Stimulated activated CD8-positive, alpha-beta memory T cell treated with anti-CD3 and anti-CD28 coated beads, Interleukin-7, amount 100 ng/mL, for 4 hours (primary cell): ENCODE measurements around the gene TAC4.
"Not testable (repeated sequence)": the region's sequence is repeated elsewhere in the genome, so short reads cannot be mapped to it uniquely, and the experiment has no call there.

ENCODE experiments used
- DNase-seq, 2 donors: peaks; one replicate each; pipeline ENCODE4 v3.0.0-alpha.2; 2020; ENCODE audit warnings: low read depth in 2 of 2

TAC4 gene

DNA sequence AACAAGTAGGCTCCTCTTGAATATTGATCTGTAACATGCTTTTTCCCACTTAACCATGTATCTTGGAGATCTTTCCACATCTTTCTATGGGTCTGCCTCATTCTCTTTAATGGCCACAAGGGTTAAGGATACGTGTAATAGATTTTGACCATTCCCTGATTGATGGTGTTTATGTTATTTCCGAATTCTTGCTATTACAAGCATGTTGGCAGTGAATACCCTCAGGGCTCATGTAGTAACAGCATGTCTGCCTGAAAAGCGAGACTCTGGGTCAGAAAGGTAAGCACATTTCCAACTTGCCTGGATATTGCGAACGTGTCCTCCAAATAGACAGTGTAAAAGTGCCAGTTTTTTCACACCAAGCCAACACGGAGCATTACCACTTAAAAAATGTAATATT is 5.0 kb downstream of the TAC4 start:
- DNase-seq: no peak

DNA sequence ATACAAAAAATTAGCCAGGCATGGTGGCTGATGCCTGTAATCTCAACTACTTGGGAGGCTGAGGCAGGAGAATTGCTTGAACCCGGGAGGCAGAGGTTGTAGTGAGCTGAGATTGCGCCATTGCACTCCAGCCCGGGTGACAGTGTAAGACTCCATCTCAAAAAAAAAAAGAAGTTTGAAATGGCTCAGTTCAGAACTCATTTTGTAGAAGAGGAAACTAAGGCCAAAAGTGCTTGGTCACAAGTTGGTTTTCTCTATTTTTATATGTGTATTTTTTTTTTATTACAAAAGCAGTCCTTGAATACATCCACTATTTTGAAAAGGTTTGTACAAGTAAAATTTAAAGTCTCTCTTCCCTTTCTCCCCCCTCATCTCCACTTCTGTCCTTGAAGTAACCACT is 5.5 kb downstream of the TAC4 start:
- DNase-seq: no peak

DNA sequence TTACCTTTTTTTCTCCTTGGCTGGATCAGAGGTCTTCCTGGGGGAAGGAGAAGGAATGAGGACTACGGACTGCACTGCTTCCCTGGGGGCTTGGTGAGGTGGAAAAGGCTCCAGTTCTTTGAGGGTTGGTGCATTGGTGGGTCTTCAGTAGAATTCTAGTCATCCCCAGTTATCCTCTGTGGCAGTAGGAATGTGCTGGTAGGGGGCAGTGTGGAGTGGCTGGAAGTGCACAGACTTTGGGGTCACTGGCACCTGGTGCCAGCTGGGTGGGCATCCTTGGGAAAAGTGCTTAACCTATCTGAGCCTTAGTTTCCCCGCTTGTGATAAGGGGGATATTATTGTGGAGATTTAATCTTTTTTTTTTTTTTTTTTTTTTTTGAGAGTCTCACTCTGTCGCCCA is 6.3 kb downstream of the TAC4 start:
- DNase-seq: no peak

DNA sequence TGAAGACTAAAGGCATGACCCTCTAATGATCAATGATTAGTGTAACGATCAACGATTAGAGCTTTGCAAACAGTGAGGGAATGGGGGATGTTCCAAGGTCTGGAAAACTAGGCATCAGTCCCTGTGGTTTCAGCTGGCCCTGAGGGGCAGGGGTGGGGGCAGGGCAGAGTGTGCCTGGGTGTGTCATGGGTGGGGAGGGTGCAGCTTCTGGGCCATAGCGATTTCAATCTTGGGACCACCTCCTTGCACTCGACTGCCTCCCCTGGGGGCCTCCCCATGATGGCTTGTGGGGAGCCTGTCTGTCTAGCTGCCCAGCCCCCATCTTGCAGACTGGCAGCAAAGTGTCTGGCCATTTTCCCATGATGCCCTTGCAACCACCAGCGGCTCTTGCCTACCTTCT is 8.4 kb downstream of the TAC4 start:
- no peak for DNase-seq

DNA sequence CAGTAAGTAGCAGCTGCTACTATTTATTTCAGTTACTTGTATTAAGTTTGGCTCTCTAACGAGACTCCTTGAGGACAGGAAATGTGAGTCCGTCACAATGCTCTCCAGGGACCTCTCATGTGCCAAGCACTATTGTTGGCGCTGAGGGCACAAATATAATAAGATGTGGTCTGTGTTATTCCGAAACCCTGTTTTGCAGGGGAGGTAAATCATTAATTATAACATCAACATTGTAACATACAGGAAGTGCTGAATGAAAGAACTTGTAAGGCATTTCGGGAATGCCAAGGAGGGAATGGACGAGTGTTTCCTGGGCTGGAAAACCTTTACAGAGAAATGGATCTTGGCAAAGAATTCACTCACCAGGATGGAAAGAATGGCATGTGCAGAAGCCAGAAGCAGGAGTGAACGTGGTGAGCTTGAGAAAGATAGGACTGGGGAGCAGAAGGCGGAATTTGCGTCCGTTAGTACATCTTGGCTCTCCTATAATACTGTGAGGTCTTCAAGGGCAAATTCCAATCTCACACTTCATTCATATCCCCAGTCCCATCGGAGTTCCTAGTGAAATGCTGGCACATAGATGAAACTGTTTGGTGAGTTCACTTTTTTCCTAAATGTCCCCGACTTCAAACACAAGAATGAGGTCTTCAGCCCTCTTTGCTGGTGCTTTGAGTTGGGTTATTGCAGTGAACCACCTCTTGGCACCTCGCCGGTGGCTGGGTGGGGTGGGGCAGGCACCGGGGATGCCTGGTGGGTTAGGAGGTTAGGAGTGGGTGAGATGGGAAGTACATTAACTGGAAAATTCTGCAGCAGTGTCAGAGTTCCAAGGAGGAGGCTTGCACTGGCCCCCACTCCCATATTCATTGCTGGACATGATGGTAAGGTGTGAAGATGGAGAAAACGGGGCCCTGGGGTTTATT is 11.5 kb downstream of the TAC4 start:
- DNase-seq: no peak

DNA sequence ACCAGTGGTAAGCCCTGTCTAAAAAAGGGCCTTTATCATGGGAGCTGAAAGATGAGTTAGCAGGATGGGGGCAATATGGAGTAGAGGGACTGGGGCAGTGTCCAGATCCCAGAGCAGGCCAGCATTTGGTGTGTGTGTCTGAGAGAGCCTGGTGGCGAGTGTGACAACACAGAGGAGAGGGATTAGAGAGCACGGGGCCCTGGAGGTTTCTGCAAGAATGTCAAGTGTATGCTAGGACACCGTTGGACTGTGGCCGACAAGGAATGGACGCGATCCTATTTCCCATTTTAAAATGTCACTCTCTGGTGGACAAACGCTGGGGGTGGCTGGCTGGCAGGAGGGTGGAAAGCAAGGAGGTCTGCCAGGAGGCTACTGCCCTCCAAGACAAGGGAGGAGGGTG is 12.4 kb downstream of the TAC4 start:
- no peak for DNase-seq

DNA sequence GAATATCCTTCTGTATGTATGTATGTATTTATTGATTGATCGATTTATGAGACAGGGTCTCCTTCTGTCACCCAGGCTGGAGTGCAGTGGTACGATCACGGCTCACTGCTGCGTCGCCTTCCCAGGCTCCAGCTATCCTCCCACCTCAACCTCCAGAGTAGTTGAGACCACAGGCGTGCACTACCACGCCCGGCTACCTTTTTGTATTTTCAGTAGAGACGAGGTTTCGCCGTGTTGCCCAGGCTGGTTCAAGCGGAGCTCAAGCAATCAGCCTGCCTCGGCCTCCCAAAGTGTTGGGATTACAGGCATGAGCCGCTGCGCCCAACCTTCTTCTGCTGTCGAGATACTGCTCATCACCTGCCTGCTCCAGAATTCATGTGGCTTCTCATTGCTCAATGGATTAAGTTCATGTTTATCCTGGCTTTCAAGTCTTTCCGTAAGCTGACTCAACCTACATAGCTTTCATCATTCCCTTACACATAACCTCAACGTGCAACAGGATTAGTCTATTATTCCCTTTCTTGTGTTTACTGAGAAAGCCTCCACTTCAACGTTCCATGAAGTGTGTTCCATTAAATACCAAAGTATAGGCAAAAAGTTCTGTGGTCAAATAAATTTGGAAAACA is 13.6 kb downstream of the TAC4 start:
- no peak for DNase-seq

DNA sequence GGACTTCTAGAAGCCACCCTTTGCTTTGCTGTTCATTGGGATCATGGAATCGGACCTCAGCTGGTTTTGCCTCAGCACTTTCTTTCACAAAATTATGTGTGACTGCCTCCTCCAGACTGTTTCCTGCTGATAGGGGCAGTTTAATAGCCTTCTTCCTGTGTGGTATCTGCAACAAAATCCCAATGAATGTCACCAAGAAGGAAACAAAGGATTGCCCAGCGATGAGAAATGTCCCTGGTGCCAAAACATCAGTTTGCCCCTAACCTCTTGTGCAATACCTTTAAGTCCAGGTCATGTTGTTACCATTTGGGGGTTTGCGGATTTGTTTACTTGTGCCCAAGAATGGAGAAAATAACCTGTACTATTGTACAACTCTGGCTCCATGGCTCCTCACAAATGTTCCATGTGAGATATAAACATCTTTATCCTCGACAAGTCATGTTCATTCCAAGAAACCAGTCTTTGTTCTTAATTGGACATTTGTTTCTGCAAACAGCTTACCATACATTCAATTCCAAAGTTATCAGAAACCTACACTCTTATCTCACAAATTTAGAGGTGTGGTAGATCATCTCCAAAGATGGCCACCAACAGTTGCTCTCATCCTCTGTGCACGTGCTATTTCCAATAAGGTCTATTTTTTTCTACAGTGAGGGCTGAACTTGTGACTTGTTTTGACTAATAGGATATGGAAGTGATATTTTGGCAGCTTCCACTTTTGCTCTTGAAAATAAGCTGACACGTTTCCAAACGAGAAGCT is 14.8 kb downstream of the TAC4 start:
- no peak for DNase-seq

DNA sequence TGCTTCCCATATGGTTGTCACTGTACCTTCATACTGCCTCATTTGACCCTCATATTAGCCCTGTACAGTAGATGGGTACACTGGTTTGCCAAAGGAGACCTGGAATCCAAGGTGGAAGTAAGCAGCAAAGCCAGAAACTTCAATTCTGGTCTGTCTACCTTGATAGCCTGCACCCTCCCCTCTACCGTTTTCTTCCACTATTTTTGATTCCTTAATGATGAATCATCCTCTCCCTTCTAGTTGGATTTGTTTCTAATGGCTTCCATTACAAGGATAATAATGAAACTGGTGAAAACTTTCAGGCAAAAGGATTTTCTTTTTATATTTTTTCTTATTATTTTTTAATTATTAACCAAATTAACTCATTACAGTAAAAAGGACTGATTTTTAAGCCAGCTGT is 17.3 kb downstream of the TAC4 start:
- DNase-seq: no peak

DNA sequence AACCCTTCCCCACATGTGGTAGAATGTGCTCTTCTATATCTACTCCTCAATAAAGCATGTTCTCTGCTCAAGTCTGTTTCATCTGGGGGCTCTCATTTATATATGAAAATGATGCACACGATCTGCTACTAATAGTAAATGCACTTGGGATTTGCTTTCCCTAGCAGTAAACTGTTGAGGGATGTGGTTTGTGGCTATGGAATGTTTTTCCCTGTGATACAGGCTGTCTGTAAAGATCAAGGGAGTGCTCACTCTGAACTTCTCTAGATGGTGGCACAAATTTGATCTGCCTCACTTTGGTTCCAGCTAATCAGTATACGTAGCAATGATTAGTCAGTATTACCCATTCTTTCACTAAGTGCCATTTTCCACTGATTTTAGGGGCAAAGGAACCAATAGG is 18.8 kb downstream of the TAC4 start:
- DNase-seq: no peak

DNA sequence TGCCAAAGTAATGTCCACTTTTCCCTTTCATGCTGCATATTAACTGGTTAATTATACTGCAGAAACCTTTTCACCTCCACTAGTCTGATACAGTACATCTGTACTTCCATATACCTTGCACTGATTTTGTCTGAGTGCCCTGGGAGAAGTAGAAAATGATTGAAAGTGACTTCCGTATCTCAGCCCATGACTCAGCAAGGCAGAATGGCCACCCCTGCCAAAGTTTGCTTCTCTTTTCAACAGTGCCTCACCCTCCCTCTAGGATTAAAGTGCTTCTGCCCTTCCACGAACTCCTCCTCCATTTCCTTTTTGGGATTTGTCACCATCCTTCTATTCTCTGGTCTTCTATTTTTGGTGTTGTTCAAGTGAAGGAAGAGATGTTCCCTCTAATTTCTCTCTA is 19.5 kb downstream of the TAC4 start:
- DNase-seq: not testable (repeated sequence)

DNA sequence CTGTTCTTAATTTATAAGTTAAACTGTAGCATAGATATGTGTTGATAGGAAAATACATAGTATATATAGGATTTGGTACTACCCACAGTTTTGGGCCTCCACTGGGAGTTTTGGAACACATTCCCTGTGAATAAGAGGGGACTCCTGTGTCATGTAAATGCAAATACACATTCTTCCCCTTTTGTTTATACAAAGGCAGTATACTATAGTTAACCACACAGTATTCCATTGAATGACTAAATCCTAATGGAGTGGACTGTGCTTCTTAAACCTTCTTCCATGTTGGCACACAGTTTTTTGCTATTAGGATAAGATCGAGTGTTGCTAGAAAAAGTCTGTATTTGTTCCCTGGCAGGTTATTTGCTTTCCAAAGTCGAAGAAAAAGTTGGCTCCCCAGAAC is 22.2 kb downstream of the TAC4 start:
- no peak for DNase-seq

DNA sequence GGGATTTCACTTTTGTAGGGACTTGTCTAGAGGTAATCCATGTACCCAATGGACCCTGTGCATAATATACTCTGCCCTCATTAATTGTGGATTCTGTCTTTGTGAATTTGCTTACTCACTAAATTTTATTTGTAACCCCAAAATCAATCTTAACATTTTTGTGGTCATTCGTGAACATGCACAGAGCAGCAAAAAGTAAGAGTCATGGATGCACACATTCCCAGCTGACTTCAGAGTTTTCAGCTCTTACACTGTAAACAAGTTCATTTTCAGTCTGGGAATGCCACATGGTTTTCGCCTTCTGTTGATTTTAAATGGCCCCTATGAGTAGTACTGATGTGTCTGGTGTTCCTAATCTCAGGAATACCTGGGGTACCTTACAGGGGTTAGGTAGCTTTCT is 24.3 kb downstream of the TAC4 start:
- no peak for DNase-seq

DNA sequence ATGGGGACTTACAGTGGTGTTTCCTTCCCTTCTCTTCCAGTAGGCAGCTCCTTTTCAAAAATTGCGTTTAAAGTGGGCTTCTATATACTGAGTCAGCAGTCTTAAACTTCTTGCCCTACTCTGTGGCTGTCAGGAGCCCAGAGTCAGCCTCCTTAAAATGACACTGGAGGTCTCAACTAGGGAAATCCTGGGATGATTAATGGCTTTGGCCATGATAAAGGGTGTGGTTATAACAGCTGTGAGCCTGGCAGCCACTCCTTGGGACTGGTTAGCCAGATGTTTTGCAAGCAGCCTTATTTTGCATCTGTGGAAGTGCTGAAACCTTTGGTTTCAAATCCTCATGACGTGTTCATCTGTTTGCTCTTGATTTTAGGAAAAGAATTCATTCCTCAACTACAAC is 25.0 kb downstream of the TAC4 start:
- no peak for DNase-seq

DNA sequence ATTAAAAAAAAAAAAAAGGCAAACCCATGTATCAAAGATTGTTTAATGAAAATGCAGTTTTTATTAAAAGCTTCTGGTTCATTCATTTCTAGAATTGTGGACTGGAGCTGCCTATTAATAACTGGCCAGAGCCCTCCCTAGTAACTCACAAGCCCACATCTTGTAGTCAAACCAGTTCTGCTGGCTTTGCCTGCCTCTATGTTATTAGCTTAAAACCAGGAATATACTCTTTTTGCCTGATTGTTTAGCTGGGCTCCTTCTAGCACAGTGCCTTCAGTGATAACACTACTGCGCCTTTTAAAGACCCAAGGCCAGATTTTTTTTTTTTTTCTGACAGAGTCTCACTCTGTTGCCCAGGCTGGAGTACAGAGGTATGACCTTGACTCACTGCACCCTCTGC is 26.0 kb downstream of the TAC4 start:
- no peak for DNase-seq

DNA sequence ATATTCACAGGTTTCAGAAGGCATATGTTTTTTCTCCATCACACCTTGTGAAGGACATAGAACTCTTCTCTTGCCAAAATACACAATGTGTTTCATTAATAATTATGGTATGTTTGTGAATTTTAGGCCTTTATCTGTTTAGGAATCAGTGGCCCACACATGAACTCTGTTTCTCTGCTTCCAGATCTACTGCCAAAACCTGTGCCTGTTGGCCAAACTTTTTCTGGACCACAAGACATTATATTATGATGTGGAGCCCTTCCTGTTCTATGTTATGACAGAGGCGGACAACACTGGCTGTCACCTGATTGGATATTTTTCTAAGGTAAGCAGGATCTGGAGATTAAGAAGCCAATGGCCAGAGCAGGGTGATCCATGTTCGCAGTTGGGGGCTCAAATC is 26.4 kb downstream of the TAC4 start:
- no peak for DNase-seq

DNA sequence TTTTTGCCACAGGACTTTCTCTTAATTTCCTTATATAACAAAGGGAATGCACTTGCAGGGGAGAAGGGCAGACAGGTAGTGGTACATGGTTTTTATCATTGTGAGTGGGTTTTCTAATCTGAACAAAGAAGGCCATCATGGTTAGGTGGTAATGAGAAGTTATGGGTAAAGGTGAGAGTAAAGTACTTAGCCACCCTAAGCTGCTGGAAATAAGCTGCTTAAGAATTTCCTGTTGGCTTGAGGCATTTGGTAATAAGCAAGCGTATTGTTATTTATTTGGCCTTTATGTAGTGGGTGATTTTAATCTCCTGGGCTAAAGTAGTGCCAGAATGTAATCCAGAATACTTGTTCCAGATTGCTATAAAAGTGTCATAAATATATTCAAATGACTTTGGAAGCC is 27.1 kb downstream of the TAC4 start:
- no peak for DNase-seq

DNA sequence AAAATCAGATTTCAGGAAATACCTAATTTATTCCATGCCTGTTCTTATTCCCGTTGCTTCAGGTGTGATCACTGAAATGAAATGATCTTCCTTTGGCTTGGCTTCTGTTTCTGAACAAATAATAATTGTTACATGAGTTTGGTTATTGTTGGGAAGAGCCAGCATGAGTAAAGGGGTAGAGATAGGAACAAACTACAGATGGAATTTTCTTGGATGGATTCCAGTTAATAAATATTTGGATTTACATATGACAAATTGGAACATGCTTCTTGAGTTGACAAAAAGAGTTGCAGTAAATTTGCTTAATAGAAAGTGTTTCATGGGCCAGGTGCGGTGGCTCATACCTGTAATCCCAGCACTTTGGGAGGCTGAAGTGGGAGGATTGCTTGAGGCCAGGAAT is 28.2 kb downstream of the TAC4 start:
- DNase-seq: no peak

DNA sequence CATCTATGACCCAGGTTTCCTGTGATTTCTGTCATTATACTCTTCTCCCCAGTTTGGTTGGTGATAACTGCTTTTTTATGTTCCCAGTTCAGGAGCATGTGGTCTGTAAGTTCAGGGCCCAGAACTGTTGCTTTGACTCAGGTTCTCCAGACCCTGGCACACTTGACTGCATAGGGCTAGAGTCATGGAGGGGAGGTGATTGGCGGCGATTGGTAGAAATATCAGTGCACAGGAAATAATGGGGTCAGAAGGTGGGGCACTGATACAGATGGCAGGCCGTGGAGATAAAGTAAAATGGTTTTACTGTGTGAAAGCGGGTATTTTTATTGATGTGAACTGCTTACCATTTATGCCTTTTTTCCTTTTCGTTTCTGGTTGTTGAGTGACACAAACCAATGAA is 28.7 kb downstream of the TAC4 start:
- no peak for DNase-seq

DNA sequence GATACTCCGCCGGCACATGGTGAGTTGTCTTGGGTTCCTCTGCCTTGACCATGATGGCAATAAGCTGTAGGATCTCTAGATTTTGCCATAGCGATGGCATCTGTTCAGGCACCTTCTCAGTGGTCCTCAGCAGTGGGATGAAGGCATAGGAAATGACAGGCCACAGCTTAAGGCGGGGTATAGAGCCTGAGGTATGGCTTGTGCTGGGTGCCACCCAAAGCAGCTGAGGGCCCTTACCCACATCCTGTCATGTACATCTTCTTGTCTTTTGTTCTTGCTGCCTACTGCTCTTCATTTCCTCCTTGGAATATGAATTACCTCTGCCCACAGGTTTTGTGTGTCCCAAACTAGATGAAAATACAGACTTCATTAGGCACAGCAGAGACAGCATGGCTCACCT is 29.9 kb downstream of the TAC4 start:
- DNase-seq: peak; percentile 21 to 28

DNA sequence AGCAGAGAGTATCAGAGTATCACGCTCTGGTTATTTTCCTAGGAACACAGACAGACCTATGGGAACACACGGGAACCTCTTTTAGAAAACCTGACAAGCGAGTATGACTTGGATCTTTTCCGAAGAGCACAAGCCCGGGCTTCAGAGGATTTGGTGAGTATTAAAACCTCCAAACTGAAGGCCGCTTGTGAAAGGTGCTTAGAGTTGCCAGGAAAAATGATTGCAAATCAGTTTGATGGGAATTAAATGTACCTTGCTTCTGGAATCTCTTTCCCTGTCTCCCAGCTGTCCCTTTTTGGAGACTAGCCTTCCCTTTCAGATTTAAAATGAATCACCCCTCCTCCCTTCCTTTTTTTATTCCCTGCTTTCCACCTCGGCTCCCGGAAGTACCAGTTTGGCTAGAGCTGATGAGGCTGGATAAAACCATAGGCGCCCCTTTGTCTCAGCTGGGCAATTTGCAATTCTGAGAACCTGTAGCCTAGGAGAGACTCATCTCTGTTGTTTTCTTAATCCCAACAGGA is 32.0 kb downstream of the TAC4 start:
- DNase-seq: no peak

DNA sequence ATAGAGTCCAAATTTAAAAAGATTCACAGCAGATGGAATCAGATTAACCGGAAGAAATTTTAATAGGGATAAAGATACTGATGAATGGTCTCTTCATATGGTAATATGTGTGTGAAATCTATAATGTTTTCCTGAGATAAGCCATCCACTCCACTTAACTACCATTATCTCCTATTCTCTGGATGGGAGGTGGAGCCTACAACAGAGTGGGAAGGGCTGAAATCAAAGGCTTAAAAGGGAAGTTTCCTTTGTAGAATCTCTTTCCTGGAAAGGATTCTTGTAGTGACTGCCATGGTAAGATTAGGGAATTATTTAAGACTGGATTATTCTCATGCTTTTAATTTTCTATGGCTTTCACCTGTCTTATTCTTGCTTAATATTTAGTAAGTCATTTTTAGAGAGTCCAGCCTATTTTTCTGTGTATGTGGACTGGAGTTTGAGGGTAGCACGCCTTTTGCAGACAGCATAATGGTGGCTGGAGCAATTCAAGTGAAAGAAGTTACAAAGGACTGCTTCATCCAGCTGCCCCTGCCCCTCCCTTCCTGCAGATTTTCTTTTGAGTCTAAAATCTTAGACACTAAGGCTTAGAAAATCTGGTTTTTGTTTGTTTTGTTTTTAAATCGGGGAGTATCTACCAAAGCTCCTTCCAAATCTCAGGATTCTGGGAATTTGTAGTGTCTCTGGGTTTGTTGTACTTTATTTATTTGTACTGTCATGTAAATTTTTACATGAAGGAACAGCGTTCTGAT is 32.9 kb downstream of the TAC4 start:
- DNase-seq: no peak
